OCI-LY1 (cell line): ENCODE results near the gene LCN1.

Experiments used
- H2AFZ ChIP-seq: fragments of 200-600 bp; sonication (generic), shearing (Covaris generic); 2 replicates; pipeline ENCODE4 v1.6.0; 2014; ENCODE audit warnings: antibody characterized with exemption, mild to moderate bottlenecking, low read length
- H3F3A ChIP-seq: fragments of 200-600 bp; sonication (generic), shearing (Covaris generic); 2 replicates; pipeline ENCODE4 v1.6.0; 2014; ENCODE audit warnings: mild to moderate bottlenecking, antibody characterized with exemption, low read length, moderate library complexity; ENCODE audit not compliant: insufficient read depth
- H3K27ac ChIP-seq: fragments of 200-600 bp; sonication (generic); 2 replicates; pipeline ENCODE4 v1.5.1; 2014; ENCODE audit warnings: low read length, mixed run types, mild to moderate bottlenecking, low read depth; ENCODE audit not compliant: poor library complexity, severe bottlenecking
- H3K27me3 ChIP-seq: fragments of 200-600 bp; sonication (generic); 2 replicates; pipeline ENCODE4 v1.6.0; 2014; ENCODE audit warnings: antibody characterized with exemption, mild to moderate bottlenecking, low read length, moderate library complexity; ENCODE audit not compliant: insufficient read depth
- H3K36me3 ChIP-seq: fragments of 200-600 bp; sonication (generic); 2 replicates; pipeline ENCODE4 v1.6.1; 2014; ENCODE audit warnings: mild to moderate bottlenecking, antibody characterized with exemption, low read length, moderate library complexity, mixed read lengths; ENCODE audit not compliant: insufficient read depth
- H3K4me1 ChIP-seq: fragments of 200-600 bp; sonication (generic); 2 replicates; pipeline ENCODE4 v1.5.1; 2014; ENCODE audit warnings: mild to moderate bottlenecking, low read length, moderate library complexity; ENCODE audit not compliant: insufficient read depth, severe bottlenecking
- H3K4me2 ChIP-seq: fragments of 200-600 bp; sonication (generic), shearing (Covaris generic); 2 replicates; pipeline ENCODE4 v1.6.1; 2014; ENCODE audit warnings: low read length
- H3K4me3 ChIP-seq: fragments of 200-600 bp; sonication (generic); 2 replicates; pipeline ENCODE4 v1.5.1; 2014; ENCODE audit warnings: low read length, low read depth, mild to moderate bottlenecking, mixed read lengths; ENCODE audit not compliant: poor library complexity, severe bottlenecking
- H3K79me2 ChIP-seq: fragments of 200-600 bp; shearing (Covaris generic); 2 replicates; pipeline ENCODE4 v1.6.1; 2016; ENCODE audit warnings: mixed run types, low read length, mixed read lengths; ENCODE audit not compliant: insufficient read depth
- H3K9ac ChIP-seq: fragments of 200-600 bp; sonication (generic), shearing (Covaris generic); 2 replicates; pipeline ENCODE4 v1.6.1; 2014; ENCODE audit warnings: mild to moderate bottlenecking, low read length, mixed read lengths
- H3K9me2 ChIP-seq: fragments of 200-600 bp; sonication (generic), shearing (Covaris generic); 2 replicates; pipeline ENCODE4 v1.6.1; 2014; ENCODE audit warnings: low read depth, mild to moderate bottlenecking, low read length, mixed read lengths
- H3K9me3 ChIP-seq: fragments of 200-600 bp; shearing (Covaris generic); 2 replicates; pipeline ENCODE4 v1.6.1; 2014; ENCODE audit warnings: low read length, mixed read lengths
- H4K20me1 ChIP-seq: fragments of 200-600 bp; sonication (generic), shearing (Covaris generic); 2 replicates; pipeline ENCODE4 v1.6.0; 2016; ENCODE audit warnings: mild to moderate bottlenecking, low read length; ENCODE audit not compliant: insufficient read depth
- EZH2 ChIP-seq: fragments of 200-600 bp; sonication (generic), shearing (Covaris generic); IDR thresholded peaks from 2 replicates; pipeline ENCODE4 v1.8.0; 2017; ENCODE audit warnings: borderline replicate concordance, mixed run types, mild to moderate bottlenecking, antibody characterized with exemption, low read length, moderate library complexity, mixed read lengths
- TF ChIP-seq, protein P1 (sequence below): fragments of 200-600 bp; sonication (generic), shearing (Covaris generic); IDR thresholded peaks from 2 replicates; pipeline ENCODE4 v1.5.1; 2017; ENCODE audit warnings: mild to moderate bottlenecking, antibody characterized with exemption, low read length, moderate library complexity, mixed read lengths

LCN1 gene

DNA sequence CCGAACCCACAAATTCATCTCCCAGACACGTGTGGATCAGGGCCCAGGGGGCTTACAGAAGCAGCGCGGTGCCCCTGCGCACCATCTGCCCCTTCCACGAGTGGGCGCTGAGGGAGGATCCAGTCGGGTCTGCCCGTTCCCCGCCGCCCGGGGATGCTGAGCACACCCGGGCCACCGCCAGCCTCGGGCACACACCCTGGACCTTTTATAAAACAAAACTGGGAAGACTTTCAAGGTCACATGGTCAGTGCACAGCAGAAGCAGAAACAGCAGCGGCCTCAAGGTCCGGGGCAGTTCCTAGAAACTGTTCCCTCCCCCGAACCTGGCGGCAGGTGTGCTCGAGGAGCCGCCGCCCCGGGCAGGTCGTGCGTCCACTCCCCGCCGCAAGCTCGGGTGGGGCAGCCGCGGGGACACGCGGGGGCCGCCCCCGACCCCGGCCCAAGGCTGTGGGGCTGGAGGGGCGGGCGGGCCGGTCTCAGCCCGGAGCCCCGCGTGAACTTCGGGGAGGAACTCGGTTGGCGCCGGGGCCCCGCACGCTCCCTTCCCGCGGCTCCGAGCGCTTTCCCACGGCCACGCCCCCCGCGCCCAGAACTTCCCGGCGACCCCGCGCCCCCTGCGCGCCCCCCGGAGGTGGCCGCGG is 42.3 kb upstream of the LCN1 start:
- Histone ChIP-seq H3K9ac (no peak overlapping the region), H2AFZ (no peak overlapping the region), H3K4me2 (peak overlapping the region; percentile 50), H3K27ac (no peak overlapping the region), H3K4me1 (no peaks in the 10 kb centered on the region), H3K4me3 (peak overlapping the region; percentile 35), H3K79me2 (no peaks in the 10 kb centered on the region), H4K20me1 (no peaks in the 10 kb centered on the region), H3K36me3 (no peaks in the 10 kb centered on the region), H3K9me3 (no peaks in the 10 kb centered on the region), H3K9me2 (no peaks in the 10 kb centered on the region), H3K27me3 (no peaks in the 10 kb centered on the region; the same call in 1 of the 2 replicates), H3F3A (no peaks in the 10 kb centered on the region)
- TF ChIP-seq, protein P1, sequence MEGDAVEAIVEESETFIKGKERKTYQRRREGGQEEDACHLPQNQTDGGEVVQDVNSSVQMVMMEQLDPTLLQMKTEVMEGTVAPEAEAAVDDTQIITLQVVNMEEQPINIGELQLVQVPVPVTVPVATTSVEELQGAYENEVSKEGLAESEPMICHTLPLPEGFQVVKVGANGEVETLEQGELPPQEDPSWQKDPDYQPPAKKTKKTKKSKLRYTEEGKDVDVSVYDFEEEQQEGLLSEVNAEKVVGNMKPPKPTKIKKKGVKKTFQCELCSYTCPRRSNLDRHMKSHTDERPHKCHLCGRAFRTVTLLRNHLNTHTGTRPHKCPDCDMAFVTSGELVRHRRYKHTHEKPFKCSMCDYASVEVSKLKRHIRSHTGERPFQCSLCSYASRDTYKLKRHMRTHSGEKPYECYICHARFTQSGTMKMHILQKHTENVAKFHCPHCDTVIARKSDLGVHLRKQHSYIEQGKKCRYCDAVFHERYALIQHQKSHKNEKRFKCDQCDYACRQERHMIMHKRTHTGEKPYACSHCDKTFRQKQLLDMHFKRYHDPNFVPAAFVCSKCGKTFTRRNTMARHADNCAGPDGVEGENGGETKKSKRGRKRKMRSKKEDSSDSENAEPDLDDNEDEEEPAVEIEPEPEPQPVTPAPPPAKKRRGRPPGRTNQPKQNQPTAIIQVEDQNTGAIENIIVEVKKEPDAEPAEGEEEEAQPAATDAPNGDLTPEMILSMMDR: 0 out of 2 replicates have a peak, but pooled peaks have one; percentile 6
- TF ChIP-seq EZH2: no peak

DNA sequence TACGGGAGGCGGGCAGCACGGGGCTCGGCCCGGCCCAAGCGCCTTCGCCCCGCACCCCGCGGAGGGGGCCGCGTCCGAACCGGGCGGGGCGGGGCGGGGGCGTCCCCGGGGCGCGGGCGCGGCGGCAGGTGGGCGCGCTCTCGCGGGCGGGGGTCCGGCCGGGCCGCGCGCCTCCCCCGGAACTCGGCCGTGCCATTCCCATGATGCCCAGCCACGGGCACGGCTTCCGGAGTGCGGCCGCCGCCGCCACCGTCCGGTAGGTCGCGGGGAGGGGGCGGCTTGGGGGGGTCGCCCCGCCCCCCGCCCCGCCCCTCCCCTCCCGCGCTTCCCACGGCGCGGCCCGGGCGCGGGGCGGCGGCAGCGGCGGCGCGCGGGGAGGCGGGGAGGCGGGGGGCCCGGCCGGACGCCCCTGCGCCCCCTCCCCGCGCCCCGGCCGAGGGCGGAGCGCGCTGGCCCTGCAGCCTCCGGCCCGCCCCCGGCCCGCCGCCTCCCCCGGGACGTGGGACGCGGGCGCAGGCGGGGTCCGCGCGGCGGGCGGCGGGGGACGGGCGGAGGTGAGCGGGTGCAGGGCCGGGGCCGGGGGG is 41.7 kb upstream of the LCN1 start, which contains the start of gene PPP1R26:
TSS of gene PPP1R26 (plus strand) at position 314 of the 584 bp plus-strand sequence. CDS start 4,729 bp downstream, outside the sequence.
- no peaks in the 10 kb centered on the region for H3K79me2 ChIP-seq
- H3K9ac ChIP-seq: no peak within 1 kb of the TSS; the same call in 1 of the 2 replicates
- H3K36me3 ChIP-seq: no peaks in the 10 kb centered on the region
- no peaks in the 10 kb centered on the region for H3K9me3 ChIP-seq
- H3K27ac ChIP-seq: no peak within 1 kb of the TSS
- no peak within 1 kb of the TSS for H2AFZ ChIP-seq
- no peaks in the 10 kb centered on the region for H3F3A ChIP-seq
- H3K9me2 ChIP-seq: no peaks in the 10 kb centered on the region
- H4K20me1 ChIP-seq: no peaks in the 10 kb centered on the region
- no peak for TF ChIP-seq EZH2
- TF ChIP-seq, protein P1: no peak
- H3K4me2 ChIP-seq: peak within 1 kb of the TSS; percentile 62
- H3K4me1 ChIP-seq: no peaks in the 10 kb centered on the region
- no peaks in the 10 kb centered on the region; the same call in 1 of the 2 replicates for H3K27me3 ChIP-seq
- H3K4me3 ChIP-seq: peak within 1 kb of the TSS; percentile 42

- H2AFZ ChIP-seq: no peak overlapping the region
- H4K20me1 ChIP-seq: no peaks in the 10 kb centered on the region
- H3F3A ChIP-seq: no peaks in the 10 kb centered on the region
- no peak overlapping the region; the same call in 1 of the 2 replicates for H3K9ac ChIP-seq
- H3K27me3 ChIP-seq: no peaks in the 10 kb centered on the region; the same call in 1 of the 2 replicates
- H3K4me1 ChIP-seq: no peaks in the 10 kb centered on the region
- H3K27ac ChIP-seq: no peak overlapping the region
- no peaks in the 10 kb centered on the region for H3K79me2 ChIP-seq
- H3K36me3 ChIP-seq: no peaks in the 10 kb centered on the region
- H3K4me2 ChIP-seq: peak overlapping the region; percentile 62
- peak overlapping the region; percentile 42 for H3K4me3 ChIP-seq
- TF ChIP-seq, protein P1: no peak
- TF ChIP-seq EZH2: no peak
- no peaks in the 10 kb centered on the region for H3K9me3 ChIP-seq
- no peaks in the 10 kb centered on the region for H3K9me2 ChIP-seq
Measured at GRCh38 chr9:135480071-135480939, 40.9 kb upstream of the LCN1 start.
